DOHH2 (cell line): ENCODE results near the gene GLDC.

ENCODE experiments used
- H3F3A ChIP-seq: fragments of 200-600 bp; sonication (generic), shearing (Covaris generic); 2 replicates; pipeline ENCODE4 v1.6.0; 2016; ENCODE audit warnings: antibody characterized with exemption, mild to moderate bottlenecking; ENCODE audit not compliant: control insufficient read depth, insufficient read depth
- H3K27ac ChIP-seq: fragments of 200-600 bp; sonication (generic); 2 replicates; pipeline ENCODE4 v1.5.1; 2014; ENCODE audit warnings: low read depth, mild to moderate bottlenecking, low read length, moderate library complexity
- H3K27me3 ChIP-seq: fragments of 200-600 bp; sonication (generic); 2 replicates; pipeline ENCODE4 v1.6.1; 2014; ENCODE audit warnings: mild to moderate bottlenecking, low read length, mixed read lengths; ENCODE audit not compliant: control insufficient read depth
- H3K36me3 ChIP-seq: fragments of 200-600 bp; sonication (generic); 2 replicates; pipeline ENCODE4 v1.6.1; 2014; ENCODE audit warnings: mild to moderate bottlenecking, low read length, moderate library complexity, mixed read lengths; ENCODE audit not compliant: control insufficient read depth
- H3K4me1 ChIP-seq: fragments of 200-600 bp; sonication (generic); 2 replicates; pipeline ENCODE4 v1.6.1; 2014; ENCODE audit warnings: mild to moderate bottlenecking, low read length, mixed read lengths; ENCODE audit not compliant: control insufficient read depth
- H3K4me2 ChIP-seq: fragments of 200-600 bp; sonication (generic); 2 replicates; pipeline ENCODE4 v1.6.0; 2014; ENCODE audit warnings: mild to moderate bottlenecking, low read length, moderate library complexity
- H3K4me3 ChIP-seq: fragments of 200-600 bp; sonication (generic); 2 replicates; pipeline ENCODE4 v1.5.1; 2014; ENCODE audit warnings: mild to moderate bottlenecking, low read length, mixed read lengths
- H3K79me2 ChIP-seq: fragments of 200-600 bp; sonication (generic); 2 replicates; pipeline ENCODE4 v1.6.1; 2014; ENCODE audit warnings: mild to moderate bottlenecking, low read length, mixed read lengths; ENCODE audit not compliant: control insufficient read depth
- H3K9me2 ChIP-seq: fragments of 200-600 bp; sonication (generic); replicated peaks from 2 replicates; pipeline ENCODE4 v1.6.1; 2014; ENCODE audit warnings: mild to moderate bottlenecking, low read length, mixed read lengths; ENCODE audit not compliant: control insufficient read depth
- H3K9me3 ChIP-seq: fragments of 200-600 bp; sonication (generic); 2 replicates; pipeline ENCODE4 v1.6.1; 2014; ENCODE audit warnings: antibody characterized with exemption, low read length, mixed read lengths; ENCODE audit not compliant: control insufficient read depth, insufficient read depth
- H4K20me1 ChIP-seq: fragments of 200-600 bp; sonication (generic); 2 replicates; pipeline ENCODE4 v1.6.0; 2014; ENCODE audit warnings: low read depth, mild to moderate bottlenecking, antibody characterized with exemption, low read length, moderate library complexity; ENCODE audit not compliant: control insufficient read depth, insufficient read depth
- EZH2phosphoT487 ChIP-seq: fragments of 200-600 bp; sonication (generic); IDR thresholded peaks from 2 replicates; pipeline ENCODE4 v1.6.1; 2017; ENCODE audit warnings: borderline replicate concordance, mild to moderate bottlenecking, antibody characterized with exemption, low read length, moderate library complexity, mixed read lengths
- TF ChIP-seq, protein P1 (sequence below): fragments of 200-600 bp; sonication (generic); IDR thresholded peaks from one replicate; pipeline ENCODE4 v1.5.1; 2014; ENCODE audit warnings: antibody characterized with exemption, mild to moderate bottlenecking, low read depth, low read length; ENCODE audit not compliant: poor library complexity, severe bottlenecking

Gene GLDC

DNA sequence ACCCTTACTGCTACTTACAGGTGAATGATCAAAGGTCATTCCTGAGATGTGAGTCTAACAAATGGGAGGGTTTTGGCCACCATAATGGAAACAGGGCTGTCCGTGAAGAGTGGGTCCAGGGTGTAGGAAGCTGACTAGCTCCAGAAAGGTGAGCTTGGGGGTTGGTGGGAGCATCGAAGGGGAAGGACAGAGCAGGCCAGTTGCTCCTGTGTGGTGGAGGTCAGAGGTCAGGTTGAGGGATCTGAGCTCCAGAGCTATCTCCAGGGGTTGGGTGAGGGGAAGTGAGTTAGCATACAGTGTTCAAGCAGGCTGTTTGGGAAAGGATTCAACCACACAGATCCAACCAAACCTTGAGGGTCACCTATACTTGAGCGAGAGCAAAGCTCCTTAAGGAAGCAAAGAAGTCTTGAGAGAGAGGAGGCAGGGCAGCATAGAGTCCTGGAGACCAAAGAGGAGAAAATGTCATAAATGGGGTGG, 18.7 kb upstream of the GLDC start:
- H3K79me2 ChIP-seq: no peaks in the 10 kb centered on the region
- TF ChIP-seq, protein P1, sequence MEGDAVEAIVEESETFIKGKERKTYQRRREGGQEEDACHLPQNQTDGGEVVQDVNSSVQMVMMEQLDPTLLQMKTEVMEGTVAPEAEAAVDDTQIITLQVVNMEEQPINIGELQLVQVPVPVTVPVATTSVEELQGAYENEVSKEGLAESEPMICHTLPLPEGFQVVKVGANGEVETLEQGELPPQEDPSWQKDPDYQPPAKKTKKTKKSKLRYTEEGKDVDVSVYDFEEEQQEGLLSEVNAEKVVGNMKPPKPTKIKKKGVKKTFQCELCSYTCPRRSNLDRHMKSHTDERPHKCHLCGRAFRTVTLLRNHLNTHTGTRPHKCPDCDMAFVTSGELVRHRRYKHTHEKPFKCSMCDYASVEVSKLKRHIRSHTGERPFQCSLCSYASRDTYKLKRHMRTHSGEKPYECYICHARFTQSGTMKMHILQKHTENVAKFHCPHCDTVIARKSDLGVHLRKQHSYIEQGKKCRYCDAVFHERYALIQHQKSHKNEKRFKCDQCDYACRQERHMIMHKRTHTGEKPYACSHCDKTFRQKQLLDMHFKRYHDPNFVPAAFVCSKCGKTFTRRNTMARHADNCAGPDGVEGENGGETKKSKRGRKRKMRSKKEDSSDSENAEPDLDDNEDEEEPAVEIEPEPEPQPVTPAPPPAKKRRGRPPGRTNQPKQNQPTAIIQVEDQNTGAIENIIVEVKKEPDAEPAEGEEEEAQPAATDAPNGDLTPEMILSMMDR: no peak
- TF ChIP-seq EZH2phosphoT487: no peak
- no peaks in the 10 kb centered on the region for H3K27me3 ChIP-seq

DNA sequence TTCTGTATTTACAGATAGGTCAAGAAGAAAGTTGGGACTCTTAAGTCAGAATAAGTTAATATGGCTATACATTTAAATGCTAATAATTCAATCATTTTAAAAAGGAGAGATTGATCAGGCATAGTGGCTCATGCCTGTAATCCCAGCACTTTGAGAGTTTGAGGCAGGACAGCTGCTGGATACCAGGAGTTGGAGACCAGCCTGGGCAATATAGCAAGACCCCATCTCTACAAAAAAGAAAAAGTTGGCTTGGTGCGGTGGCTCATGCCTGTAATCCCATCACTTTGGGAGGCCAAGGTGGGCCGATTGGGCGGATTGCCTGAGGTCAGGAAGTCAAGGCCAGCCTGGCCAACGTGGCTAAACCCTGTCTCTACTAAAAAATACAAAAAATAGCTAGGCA, 15.0 kb upstream of the GLDC start:
- Histone ChIP-seq H3K9me2 (no peaks in the 10 kb centered on the region), H3K36me3 (no peaks in the 10 kb centered on the region), H3K4me2 (no peak overlapping the region), H3K27ac (no peak overlapping the region), H3K4me1 (no peaks in the 10 kb centered on the region), H4K20me1 (no peaks in the 10 kb centered on the region), H3F3A (no peaks in the 10 kb centered on the region), H3K9me3 (peaks cover 4% of the 10 kb centered on the region; the same call in 1 of the 2 replicates), H3K4me3 (no peak overlapping the region), H3K27me3 (peaks cover 25% of the 10 kb centered on the region), H3K79me2 (no peaks in the 10 kb centered on the region)
- TF ChIP-seq, protein P1: no peak
- TF ChIP-seq EZH2phosphoT487: no peak

More for the DNA sequence above, 18.7 kb upstream of the GLDC start:
- Histone ChIP-seq H3K27ac (no peak overlapping the region), H3K36me3 (no peaks in the 10 kb centered on the region), H3K4me1 (no peaks in the 10 kb centered on the region), H3K4me3 (no peak overlapping the region), H4K20me1 (no peaks in the 10 kb centered on the region), H3K9me2 (no peaks in the 10 kb centered on the region), H3F3A (no peaks in the 10 kb centered on the region), H3K4me2 (no peak overlapping the region), H3K9me3 (no peaks in the 10 kb centered on the region)

DNA sequence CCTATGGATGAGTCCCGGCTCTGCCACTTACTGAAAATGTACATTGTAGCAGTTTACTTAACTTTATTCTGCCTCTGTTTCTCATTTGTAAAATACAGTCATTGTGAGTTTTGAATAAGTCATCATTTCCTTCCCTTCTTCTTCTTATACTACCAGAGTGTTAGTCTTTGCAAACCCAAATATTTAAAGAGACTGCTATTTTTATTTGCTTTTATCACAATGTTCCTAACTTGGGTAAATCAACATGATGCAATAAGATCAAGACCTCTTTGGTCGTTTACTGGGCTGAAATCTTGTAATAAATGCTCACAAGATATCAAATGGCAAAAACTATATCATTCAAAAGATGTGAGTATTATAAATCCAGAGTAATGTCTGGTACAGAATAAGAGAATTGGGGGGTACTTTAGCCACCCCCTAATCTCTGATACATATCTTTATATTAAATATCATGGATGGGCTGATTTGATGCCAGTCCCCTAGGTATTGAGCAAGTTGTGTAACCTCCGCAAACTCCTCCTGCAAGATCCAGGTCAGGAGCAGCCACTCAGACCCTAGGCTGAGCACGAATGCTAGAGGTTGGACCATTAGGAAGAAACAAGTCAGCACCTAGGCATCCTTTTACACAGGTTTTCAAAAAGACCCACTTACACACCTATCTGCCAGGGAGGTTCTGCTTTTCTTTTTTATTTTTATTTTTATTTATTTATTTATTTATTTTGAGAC, 13.3 kb upstream of the GLDC start:
- Histone ChIP-seq H4K20me1 (no peaks in the 10 kb centered on the region), H3K4me1 (no peaks in the 10 kb centered on the region), H3K9me2 (no peaks in the 10 kb centered on the region), H3F3A (no peaks in the 10 kb centered on the region), H3K79me2 (no peaks in the 10 kb centered on the region), H3K27me3 (peaks cover 40% of the 10 kb centered on the region), H3K4me3 (no peak overlapping the region), H3K27ac (no peak overlapping the region), H3K9me3 (peaks cover 4% of the 10 kb centered on the region; the same call in 1 of the 2 replicates), H3K36me3 (no peaks in the 10 kb centered on the region), H3K4me2 (no peak overlapping the region)
- TF ChIP-seq, protein P1: no peak
- TF ChIP-seq EZH2phosphoT487: no peak
